HepG2 (cell line): ENCODE measurements around the gene NUPR2. TPM values are rescaled to one million over a fixed set of nuclear protein-coding genes. Genes with fewer than 3 reads are reported as not detected.
A peak's percentile ranks its signal among the peaks of the same experiment; 100 is the strongest.

Experiments used
- GZF1 ChIP-seq: sonication (generic); formaldehyde crosslinking; IDR thresholded peaks from 2 replicates; pipeline ENCODE4 v1.5.1; 2020; ENCODE audit warnings: mild to moderate bottlenecking, missing genetic modification reagents
- NR3C1 ChIP-seq: sonication (generic); formaldehyde crosslinking; IDR thresholded peaks from 2 replicates; pipeline ENCODE4 v1.4.0; 2020; ENCODE audit warnings: missing genetic modification reagents
- RCOR2 ChIP-seq: IDR thresholded peaks from 2 replicates; pipeline ENCODE4 v1.6.1; 2016; ENCODE audit warnings: missing biosample characterization, missing genetic modification reagents
- RORA ChIP-seq: sonication (generic); formaldehyde crosslinking; IDR thresholded peaks from 2 replicates; pipeline ENCODE4 v1.5.0; 2020; ENCODE audit warnings: mild to moderate bottlenecking, missing genetic modification reagents, moderate library complexity
- RXRA ChIP-seq: sonication (generic); formaldehyde crosslinking; IDR thresholded peaks from 2 replicates; pipeline ENCODE4 v1.5.1; 2020; ENCODE audit warnings: missing genetic modification reagents
- STAG1 ChIP-seq: sonication (generic); formaldehyde crosslinking; IDR thresholded peaks from 2 replicates; pipeline ENCODE4 v1.4.0; 2020; ENCODE audit warnings: missing genetic modification reagents
- ZFP37 ChIP-seq: sonication (generic); formaldehyde crosslinking; IDR thresholded peaks from 2 replicates; pipeline ENCODE4 v1.4.0; 2020; ENCODE audit warnings: missing genetic modification reagents, borderline replicate concordance
- ZFP62 ChIP-seq: sonication (generic); formaldehyde crosslinking; IDR thresholded peaks from 2 replicates; pipeline ENCODE4 v1.4.0; 2020; ENCODE audit warnings: missing genetic modification reagents
- ZKSCAN5 ChIP-seq: sonication (generic); formaldehyde crosslinking; IDR thresholded peaks from 2 replicates; pipeline ENCODE4 v1.5.1; 2020; ENCODE audit warnings: mild to moderate bottlenecking, missing genetic modification reagents
- ZMAT3 ChIP-seq: sonication (generic); formaldehyde crosslinking; conservative IDR thresholded peaks from 2 replicates; pipeline ENCODE4 v1.7.0; 2021; ENCODE audit warnings: missing genetic modification reagents
- ZNF205 ChIP-seq: IDR thresholded peaks from 2 replicates; pipeline ENCODE4 v1.6.1; 2018; ENCODE audit warnings: missing biosample characterization, missing genetic modification reagents
- ZNF589 ChIP-seq: sonication (generic); formaldehyde crosslinking; conservative IDR thresholded peaks from 2 replicates; pipeline ENCODE4 v1.8.0; 2022; ENCODE audit warnings: mild to moderate bottlenecking, moderate library complexity, missing genetic modification reagents
- ZNF788 ChIP-seq: sonication (generic); formaldehyde crosslinking; IDR thresholded peaks from 2 replicates; pipeline ENCODE4 v1.5.0; 2020; ENCODE audit warnings: mild to moderate bottlenecking, missing genetic modification reagents, borderline replicate concordance
- polyA plus RNA-seq, 8 experiments: library from polyadenylated mRNA; depleted of rRNA in 3 of 8; stranded (reverse) in 7 of 8; unstranded in 1 of 8; fragments of >200 nt; fragmentation: Illumina TruSeq in 4 of 8; extraction: Trizol in 4 of 8; gene quantifications; 2 replicates each; pipeline versions ENCODE4 v1.2.1 to v1.2.3, GENCODE V29; 2011 to 2016; ENCODE audit warnings: low read depth in 4 of 8, missing spikeins in 1 of 8, mixed read lengths in 1 of 8; ENCODE audit not compliant: insufficient read depth in 1 of 8
- total RNA-seq, 5 experiments: library from RNA; depleted of rRNA; stranded (reverse); fragments of >200 nt; fragmentation: Illumina TruSeq; extraction: Trizol; gene quantifications; 2 replicates each; pipeline ENCODE4 v1.2.3, GENCODE V29; 2016; ENCODE audit warnings: low read depth in 1 of 5
- TF ChIP-seq, protein P1 (sequence below): sonication (generic); formaldehyde crosslinking; IDR thresholded peaks from 2 replicates; pipeline ENCODE4 v1.9.0; 2022; ENCODE audit warnings: missing genetic modification reagents, mild to moderate bottlenecking, borderline replicate concordance
- TF ChIP-seq, protein P2 (sequence below): sonication (generic); formaldehyde crosslinking; IDR thresholded peaks from 2 replicates; pipeline ENCODE4 v1.5.0; 2020; ENCODE audit warnings: mild to moderate bottlenecking, missing genetic modification reagents, borderline replicate concordance
- TF ChIP-seq, protein P3 (sequence below): sonication (generic); formaldehyde crosslinking; conservative IDR thresholded peaks from 2 replicates; pipeline ENCODE4 v1.4.0; 2020; ENCODE audit warnings: missing genetic modification reagents
- TF ChIP-seq, protein P4 (sequence below): sonication (generic); formaldehyde crosslinking; IDR thresholded peaks from 2 replicates; pipeline ENCODE4 v1.4.0; 2020; ENCODE audit warnings: missing genetic modification reagents, mild to moderate bottlenecking, borderline replicate concordance
- TF ChIP-seq, protein P5 (sequence below): IDR thresholded peaks from 2 replicates; pipeline ENCODE4 v1.6.1; 2016; ENCODE audit warnings: mild to moderate bottlenecking, missing biosample characterization, missing genetic modification reagents

Gene NUPR2
- total and polyA plus RNA-seq, 2 of the 13 experiments (the other 11 are each of a cell fraction or from before 2014, with no cell fraction given) = not detected

DNA sequence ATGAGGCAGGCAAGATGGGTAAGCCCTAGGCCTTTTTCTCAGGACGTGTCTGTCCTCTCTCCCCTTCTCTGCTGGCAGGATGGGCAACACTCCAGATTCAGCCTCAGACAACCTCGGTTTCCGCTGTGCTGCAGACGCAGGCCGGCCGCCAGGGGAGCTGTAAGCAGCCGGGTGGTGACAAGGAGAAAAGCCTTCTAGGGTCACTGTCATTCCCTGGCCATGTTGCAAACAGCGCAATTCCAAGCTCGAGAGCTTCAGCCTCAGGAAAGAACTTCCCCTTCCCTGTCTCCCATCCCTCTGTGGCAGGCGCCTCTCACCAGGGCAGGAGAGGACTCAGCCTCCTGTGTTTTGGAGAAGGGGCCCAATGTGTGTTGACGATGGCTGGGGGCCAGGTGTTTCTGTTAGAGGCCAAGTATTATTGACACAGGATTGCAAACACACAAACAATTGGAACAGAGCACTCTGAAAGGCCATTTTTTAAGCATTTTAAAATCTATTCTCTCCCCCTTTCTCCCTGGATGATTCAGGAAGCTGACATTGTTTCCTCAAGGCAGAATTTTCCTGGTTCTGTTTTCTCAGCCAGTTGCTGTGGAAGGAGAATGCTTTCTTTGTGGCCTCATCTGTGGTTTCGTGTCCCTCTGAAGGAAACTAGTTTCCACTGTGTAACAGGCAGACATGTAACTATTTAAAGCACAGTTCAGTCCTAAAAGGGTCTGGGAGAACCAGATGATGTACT is 36.6 kb downstream of the NUPR2 start (continued):
- TF ChIP-seq RCOR2 (CRISPR knock-in tag) (no peak), RXRA (CRISPR knock-in tag) (peak; percentile 71), ZMAT3 (no peak; the same call in 1 of the 2 replicates), ZNF788 (CRISPR knock-in tag) (no peak), ZNF205 (CRISPR knock-in tag) (no peak), GZF1 (CRISPR knock-in tag) (no peak), ZFP62 (CRISPR knock-in tag) (no peak), RORA (CRISPR knock-in tag) (no peak), NR3C1 (CRISPR knock-in tag) (no peak), ZFP37 (CRISPR knock-in tag) (no peak), STAG1 (peak; percentile 58), ZKSCAN5 (CRISPR knock-in tag) (no peak), ZNF589 (CRISPR knock-in tag) (no peak)
- TF ChIP-seq, protein P1, sequence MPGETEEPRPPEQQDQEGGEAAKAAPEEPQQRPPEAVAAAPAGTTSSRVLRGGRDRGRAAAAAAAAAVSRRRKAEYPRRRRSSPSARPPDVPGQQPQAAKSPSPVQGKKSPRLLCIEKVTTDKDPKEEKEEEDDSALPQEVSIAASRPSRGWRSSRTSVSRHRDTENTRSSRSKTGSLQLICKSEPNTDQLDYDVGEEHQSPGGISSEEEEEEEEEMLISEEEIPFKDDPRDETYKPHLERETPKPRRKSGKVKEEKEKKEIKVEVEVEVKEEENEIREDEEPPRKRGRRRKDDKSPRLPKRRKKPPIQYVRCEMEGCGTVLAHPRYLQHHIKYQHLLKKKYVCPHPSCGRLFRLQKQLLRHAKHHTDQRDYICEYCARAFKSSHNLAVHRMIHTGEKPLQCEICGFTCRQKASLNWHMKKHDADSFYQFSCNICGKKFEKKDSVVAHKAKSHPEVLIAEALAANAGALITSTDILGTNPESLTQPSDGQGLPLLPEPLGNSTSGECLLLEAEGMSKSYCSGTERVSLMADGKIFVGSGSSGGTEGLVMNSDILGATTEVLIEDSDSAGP (CRISPR knock-in tag) = peak; percentile 45; the same call in 1 of the 2 replicates
- TF ChIP-seq, protein P2, sequence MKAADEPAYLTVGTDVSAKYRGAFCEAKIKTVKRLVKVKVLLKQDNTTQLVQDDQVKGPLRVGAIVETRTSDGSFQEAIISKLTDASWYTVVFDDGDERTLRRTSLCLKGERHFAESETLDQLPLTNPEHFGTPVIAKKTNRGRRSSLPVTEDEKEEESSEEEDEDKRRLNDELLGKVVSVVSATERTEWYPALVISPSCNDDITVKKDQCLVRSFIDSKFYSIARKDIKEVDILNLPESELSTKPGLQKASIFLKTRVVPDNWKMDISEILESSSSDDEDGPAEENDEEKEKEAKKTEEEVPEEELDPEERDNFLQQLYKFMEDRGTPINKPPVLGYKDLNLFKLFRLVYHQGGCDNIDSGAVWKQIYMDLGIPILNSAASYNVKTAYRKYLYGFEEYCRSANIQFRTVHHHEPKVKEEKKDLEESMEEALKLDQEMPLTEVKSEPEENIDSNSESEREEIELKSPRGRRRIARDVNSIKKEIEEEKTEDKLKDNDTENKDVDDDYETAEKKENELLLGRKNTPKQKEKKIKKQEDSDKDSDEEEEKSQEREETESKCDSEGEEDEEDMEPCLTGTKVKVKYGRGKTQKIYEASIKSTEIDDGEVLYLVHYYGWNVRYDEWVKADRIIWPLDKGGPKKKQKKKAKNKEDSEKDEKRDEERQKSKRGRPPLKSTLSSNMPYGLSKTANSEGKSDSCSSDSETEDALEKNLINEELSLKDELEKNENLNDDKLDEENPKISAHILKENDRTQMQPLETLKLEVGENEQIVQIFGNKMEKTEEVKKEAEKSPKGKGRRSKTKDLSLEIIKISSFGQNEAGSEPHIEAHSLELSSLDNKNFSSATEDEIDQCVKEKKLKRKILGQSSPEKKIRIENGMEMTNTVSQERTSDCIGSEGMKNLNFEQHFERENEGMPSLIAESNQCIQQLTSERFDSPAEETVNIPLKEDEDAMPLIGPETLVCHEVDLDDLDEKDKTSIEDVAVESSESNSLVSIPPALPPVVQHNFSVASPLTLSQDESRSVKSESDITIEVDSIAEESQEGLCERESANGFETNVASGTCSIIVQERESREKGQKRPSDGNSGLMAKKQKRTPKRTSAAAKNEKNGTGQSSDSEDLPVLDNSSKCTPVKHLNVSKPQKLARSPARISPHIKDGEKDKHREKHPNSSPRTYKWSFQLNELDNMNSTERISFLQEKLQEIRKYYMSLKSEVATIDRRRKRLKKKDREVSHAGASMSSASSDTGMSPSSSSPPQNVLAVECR = peak; percentile 25; the same call in 1 of the 2 replicates
- TF ChIP-seq, protein P3, sequence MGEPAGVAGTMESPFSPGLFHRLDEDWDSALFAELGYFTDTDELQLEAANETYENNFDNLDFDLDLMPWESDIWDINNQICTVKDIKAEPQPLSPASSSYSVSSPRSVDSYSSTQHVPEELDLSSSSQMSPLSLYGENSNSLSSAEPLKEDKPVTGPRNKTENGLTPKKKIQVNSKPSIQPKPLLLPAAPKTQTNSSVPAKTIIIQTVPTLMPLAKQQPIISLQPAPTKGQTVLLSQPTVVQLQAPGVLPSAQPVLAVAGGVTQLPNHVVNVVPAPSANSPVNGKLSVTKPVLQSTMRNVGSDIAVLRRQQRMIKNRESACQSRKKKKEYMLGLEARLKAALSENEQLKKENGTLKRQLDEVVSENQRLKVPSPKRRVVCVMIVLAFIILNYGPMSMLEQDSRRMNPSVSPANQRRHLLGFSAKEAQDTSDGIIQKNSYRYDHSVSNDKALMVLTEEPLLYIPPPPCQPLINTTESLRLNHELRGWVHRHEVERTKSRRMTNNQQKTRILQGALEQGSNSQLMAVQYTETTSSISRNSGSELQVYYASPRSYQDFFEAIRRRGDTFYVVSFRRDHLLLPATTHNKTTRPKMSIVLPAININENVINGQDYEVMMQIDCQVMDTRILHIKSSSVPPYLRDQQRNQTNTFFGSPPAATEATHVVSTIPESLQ (CRISPR knock-in tag) = no peak
- TF ChIP-seq, protein P4, sequence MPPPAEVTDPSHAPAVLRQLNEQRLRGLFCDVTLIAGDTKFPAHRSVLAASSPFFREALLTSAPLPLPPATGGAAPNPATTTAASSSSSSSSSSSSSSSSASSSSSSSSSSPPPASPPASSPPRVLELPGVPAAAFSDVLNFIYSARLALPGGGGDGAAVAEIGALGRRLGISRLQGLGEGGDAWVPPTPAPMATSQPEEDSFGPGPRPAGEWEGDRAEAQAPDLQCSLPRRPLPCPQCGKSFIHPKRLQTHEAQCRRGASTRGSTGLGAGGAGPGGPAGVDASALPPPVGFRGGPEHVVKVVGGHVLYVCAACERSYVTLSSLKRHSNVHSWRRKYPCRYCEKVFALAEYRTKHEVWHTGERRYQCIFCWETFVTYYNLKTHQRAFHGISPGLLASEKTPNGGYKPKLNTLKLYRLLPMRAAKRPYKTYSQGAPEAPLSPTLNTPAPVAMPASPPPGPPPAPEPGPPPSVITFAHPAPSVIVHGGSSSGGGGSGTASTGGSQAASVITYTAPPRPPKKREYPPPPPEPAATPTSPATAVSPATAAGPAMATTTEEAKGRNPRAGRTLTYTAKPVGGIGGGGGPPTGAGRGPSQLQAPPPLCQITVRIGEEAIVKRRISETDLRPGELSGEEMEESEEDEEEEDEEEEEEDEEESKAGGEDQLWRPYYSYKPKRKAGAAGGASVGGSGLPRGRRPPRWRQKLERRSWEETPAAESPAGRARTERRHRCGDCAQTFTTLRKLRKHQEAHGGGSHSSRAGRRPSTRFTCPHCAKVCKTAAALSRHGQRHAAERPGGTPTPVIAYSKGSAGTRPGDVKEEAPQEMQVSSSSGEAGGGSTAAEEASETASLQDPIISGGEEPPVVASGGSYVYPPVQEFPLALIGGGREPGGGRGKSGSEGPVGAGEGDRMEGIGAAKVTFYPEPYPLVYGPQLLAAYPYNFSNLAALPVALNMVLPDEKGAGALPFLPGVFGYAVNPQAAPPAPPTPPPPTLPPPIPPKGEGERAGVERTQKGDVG (CRISPR knock-in tag) = no peak
- TF ChIP-seq, protein P5, sequence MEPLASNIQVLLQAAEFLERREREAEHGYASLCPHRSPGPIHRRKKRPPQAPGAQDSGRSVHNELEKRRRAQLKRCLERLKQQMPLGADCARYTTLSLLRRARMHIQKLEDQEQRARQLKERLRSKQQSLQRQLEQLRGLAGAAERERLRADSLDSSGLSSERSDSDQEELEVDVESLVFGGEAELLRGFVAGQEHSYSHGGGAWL (CRISPR knock-in tag) = no peak
